ENCODE results near the gene MCOLN1. TPM values are rescaled to one million over a fixed set of nuclear protein-coding genes. Genes with fewer than 3 reads are reported as not detected.

MCOLN1 gene
- total RNA-seq, 1 donor from 2014 or later = 24.4 TPM

GRCh38 chr19:7550169-7550770, 27.8 kb downstream of the MCOLN1 start:
- no peak for TF ChIP-seq CTCF (conservative IDR thresholded peaks at IDR 0.05)
- H3K9me3 Mint-ChIP-seq = no peaks in the 10 kb centered on the region
- DNase-seq (ENCODE audit: low read depth, low spot score) = no peak
- no peak overlapping the region for H3K27ac Mint-ChIP-seq (ENCODE audit: unreplicated experiment)
- H3K4me3 Mint-ChIP-seq = no peak overlapping the region
- no peaks in the 10 kb centered on the region for H3K27me3 Mint-ChIP-seq (ENCODE audit: low read depth)
- H3K4me1 Mint-ChIP-seq = peaks cover 5% of the 10 kb centered on the region
- peaks cover 2% of the 10 kb centered on the region for H3K36me3 Mint-ChIP-seq (ENCODE audit: low read depth)

GRCh38 chr19:7550987-7551761, 28.8 kb downstream of the MCOLN1 start:
- Mint-ChIP-seq H3K4me3 (peak overlapping the region; percentile 54), H3K36me3 (ENCODE audit: low read depth) (peaks cover 2% of the 10 kb centered on the region), H3K4me1 (peaks cover 5% of the 10 kb centered on the region), H3K27ac (ENCODE audit: unreplicated experiment) (no peak overlapping the region), H3K27me3 (ENCODE audit: low read depth) (no peaks in the 10 kb centered on the region), H3K9me3 (no peaks in the 10 kb centered on the region)
- no peak for TF ChIP-seq CTCF (conservative IDR thresholded peaks at IDR 0.05)
- DNase-seq (ENCODE audit: low read depth, low spot score) = peak; percentile 69

- TF ChIP-seq CTCF (conservative IDR thresholded peaks at IDR 0.05) = no peak
- DNase-seq (ENCODE audit: low read depth, low spot score) = no peak
- H3K9me3 Mint-ChIP-seq = no peaks in the 10 kb centered on the region
- no peaks in the 10 kb centered on the region for H3K27me3 Mint-ChIP-seq (ENCODE audit: low read depth)
- peaks cover 3% of the 10 kb centered on the region for H3K36me3 Mint-ChIP-seq (ENCODE audit: low read depth)
- H3K4me1 Mint-ChIP-seq = peaks cover 5% of the 10 kb centered on the region
- H3K4me3 Mint-ChIP-seq = no peak overlapping the region
- no peak overlapping the region for H3K27ac Mint-ChIP-seq (ENCODE audit: unreplicated experiment)
Measured at GRCh38 chr19:7552781-7553180, 30.4 kb downstream of the MCOLN1 start.

- Mint-ChIP-seq H3K4me3 (no peak overlapping the region), H3K36me3 (ENCODE audit: low read depth) (peaks cover 11% of the 10 kb centered on the region), H3K9me3 (no peaks in the 10 kb centered on the region), H3K27me3 (ENCODE audit: low read depth) (no peaks in the 10 kb centered on the region), H3K27ac (ENCODE audit: unreplicated experiment) (no peak overlapping the region), H3K4me1 (peaks cover 5% of the 10 kb centered on the region)
- DNase-seq (ENCODE audit: low read depth, low spot score) = no peak
- TF ChIP-seq CTCF (conservative IDR thresholded peaks at IDR 0.05) = no peak
Measured at GRCh38 chr19:7554565-7554964, 32.1 kb downstream of the MCOLN1 start.

- TF ChIP-seq CTCF (conservative IDR thresholded peaks at IDR 0.05) = no peak
- Mint-ChIP-seq H3K36me3 (ENCODE audit: low read depth) (peaks cover 13% of the 10 kb centered on the region), H3K27ac (ENCODE audit: unreplicated experiment) (no peak overlapping the region), H3K4me1 (peaks cover 5% of the 10 kb centered on the region), H3K9me3 (no peaks in the 10 kb centered on the region), H3K4me3 (no peak overlapping the region), H3K27me3 (ENCODE audit: low read depth) (no peaks in the 10 kb centered on the region)
- no peak for DNase-seq (ENCODE audit: low read depth, low spot score)
Measured at GRCh38 chr19:7554990-7555864, 32.8 kb downstream of the MCOLN1 start.

Measured in neural crest cell (in vitro differentiated cells).